Measurements from ENCODE around the gene PIEZO2. TPM values are rescaled to one million over a fixed set of nuclear protein-coding genes. Genes with fewer than 3 reads are reported as not detected.

The PIEZO2 gene
- total RNA-seq, 1 experiment from 2014 or later = 0.82 TPM

GRCh38 chr18:10989486-10989885 is 159.9 kb downstream of the PIEZO2 start:
- no peak for DNase-seq (ENCODE audit: low read depth)

GRCh38 chr18:10985689-10986088 is 163.7 kb downstream of the PIEZO2 start:
- no peak for DNase-seq (ENCODE audit: low read depth)

GRCh38 chr18:10979411-10979810 is 170.0 kb downstream of the PIEZO2 start:
- DNase-seq (ENCODE audit: low read depth) = no peak

- DNase-seq (ENCODE audit: low read depth) = no peak
Measured at GRCh38 chr18:10977042-10977441, 172.3 kb downstream of the PIEZO2 start.

- peak; percentile 17 for DNase-seq (ENCODE audit: low read depth)
Measured at GRCh38 chr18:10973567-10974203, 175.7 kb downstream of the PIEZO2 start.

GRCh38 chr18:10971717-10972116 is 177.7 kb downstream of the PIEZO2 start:
- DNase-seq (ENCODE audit: low read depth) = no peak

- no peak for DNase-seq (ENCODE audit: low read depth)
Measured at GRCh38 chr18:10965119-10965518, 184.2 kb downstream of the PIEZO2 start.

- no peak for DNase-seq (ENCODE audit: low read depth)
Measured at GRCh38 chr18:10953672-10954071, 195.7 kb downstream of the PIEZO2 start.

GRCh38 chr18:10951631-10952544 is 197.5 kb downstream of the PIEZO2 start:
- no peak for DNase-seq (ENCODE audit: low read depth)

- no peak for DNase-seq (ENCODE audit: low read depth)
Measured at GRCh38 chr18:10950876-10951630, 198.3 kb downstream of the PIEZO2 start.

- DNase-seq (ENCODE audit: low read depth) = no peak
Measured at GRCh38 chr18:10950080-10950875, 199.1 kb downstream of the PIEZO2 start.

GRCh38 chr18:10949655-10950054 is 199.7 kb downstream of the PIEZO2 start:
- DNase-seq (ENCODE audit: low read depth) = no peak

GRCh38 chr18:10948421-10948820 is 200.9 kb downstream of the PIEZO2 start:
- no peak for DNase-seq (ENCODE audit: low read depth)

- no peak for DNase-seq (ENCODE audit: low read depth)
Measured at GRCh38 chr18:10946058-10946457, 203.3 kb downstream of the PIEZO2 start.

GRCh38 chr18:10942998-10943397 is 206.4 kb downstream of the PIEZO2 start:
- peak; percentile 10 for DNase-seq (ENCODE audit: low read depth)

- DNase-seq (ENCODE audit: low read depth) = no peak
Measured at GRCh38 chr18:10939822-10940221, 209.5 kb downstream of the PIEZO2 start.

GRCh38 chr18:10937743-10938640 is 211.4 kb downstream of the PIEZO2 start:
- no peak for DNase-seq (ENCODE audit: low read depth)

GRCh38 chr18:10936176-10937053 is 213.0 kb downstream of the PIEZO2 start:
- no peak for DNase-seq (ENCODE audit: low read depth)

- DNase-seq (ENCODE audit: low read depth) = no peak
Measured at GRCh38 chr18:10935588-10935987, 213.8 kb downstream of the PIEZO2 start.

Data from HT1080 (cell line).